ENCODE results near the gene PKDCC. TPM values are rescaled to one million over a fixed set of nuclear protein-coding genes. Genes with fewer than 3 reads are reported as not detected.

Gene PKDCC
- total and polyA plus RNA-seq, 2 of the 13 experiments (the other 11 are each of a cell fraction or from before 2014, with no cell fraction given): 52.6 to 58.8 TPM

GRCh38 chr2:42105330-42106256 is 57.8 kb downstream of the PKDCC start (continued):
- TF ChIP-seq, protein P1, sequence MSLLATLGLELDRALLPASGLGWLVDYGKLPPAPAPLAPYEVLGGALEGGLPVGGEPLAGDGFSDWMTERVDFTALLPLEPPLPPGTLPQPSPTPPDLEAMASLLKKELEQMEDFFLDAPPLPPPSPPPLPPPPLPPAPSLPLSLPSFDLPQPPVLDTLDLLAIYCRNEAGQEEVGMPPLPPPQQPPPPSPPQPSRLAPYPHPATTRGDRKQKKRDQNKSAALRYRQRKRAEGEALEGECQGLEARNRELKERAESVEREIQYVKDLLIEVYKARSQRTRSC (CRISPR knock-in tag; IDR thresholded peaks at IDR 0.05; ENCODE audit: low read depth): no peak
- TF ChIP-seq FOXP1 (IDR thresholded peaks at IDR 0.05): no peak
- TF ChIP-seq FOXP1 (CRISPR knock-in tag; IDR thresholded peaks at IDR 0.05): peak; percentile 89
- no peak for TF ChIP-seq SMARCC2 (IDR thresholded peaks at IDR 0.05)
- no peak for TF ChIP-seq ZNF672 (CRISPR knock-in tag; IDR thresholded peaks at IDR 0.05)
- TF ChIP-seq ZSCAN5A (CRISPR knock-in tag; IDR thresholded peaks at IDR 0.05; ENCODE audit: borderline replicate concordance): no peak
- TF ChIP-seq ARID5B (CRISPR knock-in tag; IDR thresholded peaks at IDR 0.05): peak; percentile 86
- TF ChIP-seq HINFP (CRISPR knock-in tag; IDR thresholded peaks at IDR 0.05; ENCODE audit: low read depth): 0 out of 2 replicates have a peak, but pooled peaks have one; percentile 7
- TF ChIP-seq ZNF746 (CRISPR knock-in tag; IDR thresholded peaks at IDR 0.05): peak; percentile 78; the same call in 1 of the 2 replicates
- no peak for TF ChIP-seq PTBP1 (IDR thresholded peaks at IDR 0.05; ENCODE audit: low read depth, low read length, poor library complexity, severe bottlenecking)
- TF ChIP-seq MTA1 (CRISPR knock-in tag; IDR thresholded peaks at IDR 0.05; ENCODE audit: borderline replicate concordance): 0 out of 2 replicates have a peak, but pooled peaks have one; percentile 30
- peak; percentile 41; the same call in 1 of the 2 replicates for TF ChIP-seq ZMYM3 (CRISPR knock-in tag; IDR thresholded peaks at IDR 0.05)
- TF ChIP-seq MEIS1 (CRISPR knock-in tag; IDR thresholded peaks at IDR 0.05; ENCODE audit: borderline replicate concordance): no peak; the same call in 1 of the 2 replicates
- no peak for TF ChIP-seq CREBL2 (CRISPR knock-in tag; IDR thresholded peaks at IDR 0.05; ENCODE audit: borderline replicate concordance)
- no peak for TF ChIP-seq ZNF615 (CRISPR knock-in tag; IDR thresholded peaks at IDR 0.05; ENCODE audit: borderline replicate concordance)

Measured in HepG2 (cell line).